OCI-LY7 (cell line): ENCODE results near the gene CHD5. TPM values are rescaled to one million over a fixed set of nuclear protein-coding genes. Genes with fewer than 3 reads are reported as not detected.

ENCODE experiments used
- BruUV-seq: library from RNA; stranded (reverse); fragments of 400-500 nt; replicated peaks from 2 replicates; lab custom pipeline; 2021; lab: Mats Ljungman, UMichigan
- CTCF ChIA-PET: fragments of 300-600 bp; sonication (Branson Sonifier 250); formaldehyde crosslinking; loops from one replicate; lab custom pipeline; 2022; ENCODE audit warnings: antibody characterized with exemption; ENCODE audit not compliant: unreplicated experiment; lab: Charles Lee
- POLR2A ChIA-PET: fragments of 300-600 bp; sonication (Branson Sonifier 250); formaldehyde crosslinking; loops from one replicate; lab custom pipeline; 2022; ENCODE audit warnings: antibody characterized with exemption; lab: Charles Lee
- DNase-seq: peaks from one replicate; pipeline ENCODE4 v3.0.0-alpha.2; 2015; ENCODE audit warnings: low spot score
- H2AFZ ChIP-seq: fragments of 200-600 bp; sonication (generic), shearing (Covaris generic); 2 replicates; pipeline ENCODE4 v1.6.1; 2014; ENCODE audit warnings: mild to moderate bottlenecking, antibody characterized with exemption, low read length, moderate library complexity
- H3K27ac ChIP-seq: fragments of 200-600 bp; sonication (generic); 2 replicates; pipeline ENCODE4 v1.5.1; 2014; ENCODE audit warnings: mixed run types, low read depth, mild to moderate bottlenecking, moderate library complexity, low read length, inconsistent platforms; ENCODE audit not compliant: poor library complexity, severe bottlenecking
- H3K36me3 ChIP-seq: fragments of 200-600 bp; sonication (generic); 2 replicates; pipeline ENCODE4 v1.6.1; 2014; ENCODE audit warnings: mild to moderate bottlenecking, antibody characterized with exemption, low read length, moderate library complexity, mixed read lengths; ENCODE audit not compliant: insufficient read depth
- H3K4me1 ChIP-seq: fragments of 200-600 bp; sonication (generic); 2 replicates; pipeline ENCODE4 v1.5.1; 2014; ENCODE audit warnings: mild to moderate bottlenecking, low read length; ENCODE audit not compliant: insufficient read depth, poor library complexity, severe bottlenecking
- H3K4me2 ChIP-seq: fragments of 200-600 bp; sonication (generic); 2 replicates; pipeline ENCODE4 v1.6.1; 2014; ENCODE audit warnings: mild to moderate bottlenecking, low read length
- H3K4me3 ChIP-seq: fragments of 200-600 bp; sonication (generic); 2 replicates; pipeline ENCODE4 v1.5.1; 2014; ENCODE audit warnings: mild to moderate bottlenecking, low read depth, low read length; ENCODE audit not compliant: poor library complexity, severe bottlenecking
- H3K79me2 ChIP-seq: fragments of 200-600 bp; sonication (generic); 2 replicates; pipeline ENCODE4 v1.6.1; 2016; ENCODE audit warnings: low read depth, mild to moderate bottlenecking, low read length, moderate library complexity, mixed read lengths; ENCODE audit not compliant: insufficient read depth
- H3K9me2 ChIP-seq: fragments of 200-600 bp; sonication (generic); 2 replicates; pipeline ENCODE4 v1.6.1; 2016; ENCODE audit warnings: mild to moderate bottlenecking, low read length, mixed read lengths; ENCODE audit not compliant: insufficient read depth
- H3K9me3 ChIP-seq: fragments of 200-600 bp; sonication (generic); 2 replicates; pipeline ENCODE4 v1.6.1; 2014; ENCODE audit warnings: mild to moderate bottlenecking, mixed run types, low read length, mixed read lengths
- H4K20me1 ChIP-seq: fragments of 200-600 bp; sonication (generic); 2 replicates; pipeline ENCODE4 v1.6.1; 2014; ENCODE audit warnings: mild to moderate bottlenecking, antibody characterized with exemption, low read length, moderate library complexity, mixed read lengths; ENCODE audit not compliant: insufficient read depth
- EZH2phosphoT487 ChIP-seq: fragments of 200-600 bp; sonication (generic); IDR thresholded peaks from 2 replicates; pipeline ENCODE4 v1.6.1; 2018; ENCODE audit warnings: low read depth, borderline replicate concordance, mild to moderate bottlenecking, mixed run types, antibody characterized with exemption, low read length, moderate library complexity, mixed read lengths
- intact Hi-C: fragments of 100-400 bp; cut with micrococcal nuclease; formaldehyde crosslinking; loops from one replicate; pipeline ENCODE4 v1.10.0; 2022; ENCODE audit not compliant: unreplicated experiment
- total RNA-seq, 2 experiments: library from RNA; depleted of rRNA in 1 of 2; stranded (reverse); fragments of >200 nt in 1 of 2; shearing (Covaris generic) in 1 of 2; gene quantifications; 2 replicates each; pipeline ENCODE4 v1.2.3, GENCODE V29; 2014 to 2022
- TF ChIP-seq, protein P1 (sequence below): fragments of 200-600 bp; sonication (generic); conservative IDR thresholded peaks from 2 replicates; pipeline ENCODE4 v1.5.1; 2014; ENCODE audit warnings: mild to moderate bottlenecking, antibody characterized with exemption, low read length, moderate library complexity, mixed read lengths

CHD5 gene
- total RNA-seq, 2 experiments from 2014 or later, result 0.19 to 0.38 TPM

GRCh38 chr1:6072774-6073479 lies 107.2 kb downstream of the CHD5 start:
- BruUV-seq, result no TSS peak

DNA sequence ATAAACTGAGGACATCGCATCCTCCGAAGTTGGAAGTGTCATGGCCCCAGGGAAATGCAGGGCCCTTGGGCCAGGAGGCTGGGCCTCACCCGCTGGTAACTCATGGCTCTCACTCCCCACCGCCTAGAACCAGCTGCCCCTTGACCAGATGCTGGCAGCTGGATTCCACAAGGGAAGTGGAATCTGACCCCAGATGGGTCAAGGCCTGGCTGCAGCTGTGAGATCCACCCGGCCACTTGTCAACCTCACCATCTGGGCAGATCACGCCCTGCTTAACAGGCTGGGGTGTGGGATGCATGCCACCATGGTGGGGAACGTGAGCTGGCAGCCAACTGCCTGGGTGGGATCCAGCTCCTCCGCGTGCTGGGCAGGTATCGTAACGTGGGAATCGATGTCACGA lies 108.9 kb downstream of the CHD5 start:
- no peak for TF ChIP-seq EZH2phosphoT487
- TF ChIP-seq, protein P1, sequence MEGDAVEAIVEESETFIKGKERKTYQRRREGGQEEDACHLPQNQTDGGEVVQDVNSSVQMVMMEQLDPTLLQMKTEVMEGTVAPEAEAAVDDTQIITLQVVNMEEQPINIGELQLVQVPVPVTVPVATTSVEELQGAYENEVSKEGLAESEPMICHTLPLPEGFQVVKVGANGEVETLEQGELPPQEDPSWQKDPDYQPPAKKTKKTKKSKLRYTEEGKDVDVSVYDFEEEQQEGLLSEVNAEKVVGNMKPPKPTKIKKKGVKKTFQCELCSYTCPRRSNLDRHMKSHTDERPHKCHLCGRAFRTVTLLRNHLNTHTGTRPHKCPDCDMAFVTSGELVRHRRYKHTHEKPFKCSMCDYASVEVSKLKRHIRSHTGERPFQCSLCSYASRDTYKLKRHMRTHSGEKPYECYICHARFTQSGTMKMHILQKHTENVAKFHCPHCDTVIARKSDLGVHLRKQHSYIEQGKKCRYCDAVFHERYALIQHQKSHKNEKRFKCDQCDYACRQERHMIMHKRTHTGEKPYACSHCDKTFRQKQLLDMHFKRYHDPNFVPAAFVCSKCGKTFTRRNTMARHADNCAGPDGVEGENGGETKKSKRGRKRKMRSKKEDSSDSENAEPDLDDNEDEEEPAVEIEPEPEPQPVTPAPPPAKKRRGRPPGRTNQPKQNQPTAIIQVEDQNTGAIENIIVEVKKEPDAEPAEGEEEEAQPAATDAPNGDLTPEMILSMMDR, result no peak
- H3K4me1 ChIP-seq, result no peaks in the 10 kb centered on the region
- no peak overlapping the region for H3K4me3 ChIP-seq
- ChIA-PET POLR2A (no interaction called here), CTCF (no interaction called here)
- intact Hi-C loops, result no loop called here
- no peaks in the 10 kb centered on the region for H3K9me2 ChIP-seq
- H3K4me2 ChIP-seq, result no peak overlapping the region
- no TSS peak for BruUV-seq
- H4K20me1 ChIP-seq, result no peaks in the 10 kb centered on the region
- no peak overlapping the region for H3K27ac ChIP-seq
- H2AFZ ChIP-seq, result no peak overlapping the region
- H3K36me3 ChIP-seq, result 0 out of 2 replicates have a peak, but pooled peaks cover 6% of the 10 kb centered on the region
- H3K79me2 ChIP-seq, result no peaks in the 10 kb centered on the region
- no peaks in the 10 kb centered on the region for H3K9me3 ChIP-seq
- DNase-seq, result no peak

More at GRCh38 chr1:6072774-6073479, 107.2 kb downstream of the CHD5 start:
- no peak for DNase-seq
- Histone ChIP-seq H4K20me1 (no peaks in the 10 kb centered on the region), H3K4me2 (no peak overlapping the region), H3K79me2 (no peaks in the 10 kb centered on the region), H3K27ac (no peak overlapping the region), H2AFZ (no peak overlapping the region), H3K36me3 (0 out of 2 replicates have a peak, but pooled peaks cover 6% of the 10 kb centered on the region), H3K4me3 (no peak overlapping the region), H3K9me3 (no peaks in the 10 kb centered on the region), H3K4me1 (no peaks in the 10 kb centered on the region), H3K9me2 (no peaks in the 10 kb centered on the region)
- ChIA-PET POLR2A (no interaction called here), CTCF (no interaction called here)
- intact Hi-C loops, result no loop called here
- TF ChIP-seq, protein P1, result no peak
- TF ChIP-seq EZH2phosphoT487, result no peak

DNA sequence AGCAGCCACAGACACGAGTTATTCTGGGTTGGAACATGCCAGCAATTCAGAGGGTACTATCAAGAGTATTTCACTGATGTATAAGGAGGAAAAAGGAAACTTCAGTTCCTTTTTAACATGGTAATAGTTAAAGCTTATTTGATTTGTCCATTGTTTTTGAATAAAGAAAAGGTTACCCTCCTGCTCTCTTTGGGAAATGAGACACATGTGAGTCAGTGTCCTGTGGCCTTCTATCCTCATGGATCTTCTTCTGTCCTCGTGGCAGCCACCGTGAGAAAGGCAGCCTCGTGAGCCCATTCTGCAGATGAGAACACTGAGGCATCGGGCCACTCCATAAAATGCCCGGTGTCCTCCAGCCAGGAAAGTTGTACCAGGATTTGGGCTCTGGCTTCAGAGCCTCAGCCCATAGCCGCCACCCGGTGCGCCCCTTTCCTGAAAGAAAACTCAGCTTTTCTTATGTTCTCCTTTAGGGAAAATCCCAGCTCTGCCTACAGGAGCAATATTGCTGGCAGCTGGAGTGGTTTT lies 109.6 kb downstream of the CHD5 start:
- no peaks in the 10 kb centered on the region for H3K4me1 ChIP-seq
- H4K20me1 ChIP-seq, result no peaks in the 10 kb centered on the region
- H3K9me2 ChIP-seq, result no peaks in the 10 kb centered on the region
- 0 out of 2 replicates have a peak, but pooled peaks cover 6% of the 10 kb centered on the region for H3K36me3 ChIP-seq
- H3K4me2 ChIP-seq, result no peak overlapping the region
- no TSS peak for BruUV-seq
- POLR2A ChIA-PET, result no interaction called here
- no peak overlapping the region for H3K4me3 ChIP-seq
- H3K27ac ChIP-seq, result no peak overlapping the region
- CTCF ChIA-PET, result no interaction called here
- intact Hi-C loops, result no loop called here
- H3K79me2 ChIP-seq, result no peaks in the 10 kb centered on the region
- H2AFZ ChIP-seq, result no peak overlapping the region
- TF ChIP-seq, protein P1, result no peak
- no peak for TF ChIP-seq EZH2phosphoT487
- no peak for DNase-seq
- H3K9me3 ChIP-seq, result no peaks in the 10 kb centered on the region
